K562 (cell line): Measurements from ENCODE around the gene SHANK1. TPM values are rescaled to one million over a fixed set of nuclear protein-coding genes. Genes with fewer than 3 reads are reported as not detected.
A peak's percentile ranks its signal among the peaks of the same experiment; 100 is the strongest.

ENCODE experiments used
- CBX1 ChIP-seq: sonication (generic); IDR thresholded peaks from 2 replicates; pipeline ENCODE4 v1.6.1; 2016; ENCODE audit warnings: antibody characterized with exemption, low read depth, mild to moderate bottlenecking
- DPF2 ChIP-seq: fragments of 450-650 bp; IDR thresholded peaks from 2 replicates; pipeline ENCODE4 v1.6.1; 2016
- ETS2 ChIP-seq: IDR thresholded peaks from 2 replicates; pipeline ENCODE4 v1.6.1; 2016; ENCODE audit warnings: borderline replicate concordance, missing genetic modification characterization, mild to moderate bottlenecking, moderate library complexity, missing compliant biosample characterization; ENCODE audit not compliant: poor library complexity, severe bottlenecking
- GABPA ChIP-seq: fragments of 200-800 bp; sonication (Bioruptor generic); conservative IDR thresholded peaks from 2 replicates; pipeline ENCODE4 v1.6.1; 2016; ENCODE audit warnings: low read depth, missing genetic modification characterization, missing compliant biosample characterization
- IRF9 ChIP-seq: fragments of 450-650 bp; IDR thresholded peaks from 2 replicates; pipeline ENCODE4 v1.6.1; 2016; ENCODE audit warnings: missing biosample characterization, missing genetic modification characterization
- JUND ChIP-seq, 2 experiments: IDR thresholded peaks; 2 replicates in 1 of 2; 3 replicates in 1 of 2; pipeline ENCODE4 v1.6.1; 2011; ENCODE audit warnings: borderline replicate concordance in 2 of 2, low read depth in 2 of 2, low read length in 2 of 2, improper control_type of control experiment in 1 of 2, missing biosample characterization in 1 of 2, missing genetic modification characterization in 1 of 2, missing genetic modification reagents in 1 of 2
- MEIS2 ChIP-seq: fragments of 450-650 bp; IDR thresholded peaks from 2 replicates; pipeline ENCODE4 v1.6.1; 2014; ENCODE audit warnings: mild to moderate bottlenecking; ENCODE audit not compliant: partially characterized antibody
- NCOR1 ChIP-seq: fragments of 450-650 bp; IDR thresholded peaks from 2 replicates; pipeline ENCODE4 v1.6.1; 2016; ENCODE audit warnings: mild to moderate bottlenecking, moderate library complexity
- PHB ChIP-seq: fragments of 250-450 bp; sonication (Bioruptor Pico); IDR thresholded peaks from 2 replicates; pipeline ENCODE4 v1.5.0; 2021
- STAT5A ChIP-seq: IDR thresholded peaks from 2 replicates; pipeline ENCODE4 v1.6.1; 2012; ENCODE audit warnings: low read length, inconsistent platforms, borderline replicate concordance
- SUPT5H ChIP-seq: fragments of 450-650 bp; IDR thresholded peaks from 2 replicates; pipeline ENCODE4 v1.6.1; 2016
- polyA plus RNA-seq, 8 experiments: library from polyadenylated mRNA; depleted of rRNA in 4 of 8; stranded (reverse) in 5 of 8; unstranded in 3 of 8; fragments of >200 nt; fragmentation: Nextera tagmentation in 2 of 8; fragmentation: Illumina TruSeq in 1 of 8; extraction: Ambion mirVana in 2 of 8; extraction: Trizol in 1 of 8; gene quantifications; 2 replicates each; pipeline versions ENCODE4 v1.2.1 to v1.2.3, GENCODE V29; 2011 to 2014; ENCODE audit warnings: inconsistent platforms in 1 of 8, missing spikeins in 1 of 8
- total RNA-seq, 7 experiments: library from RNA; depleted of rRNA in 6 of 7; stranded (reverse); fragments of >200 nt in 6 of 7; fragmentation: Illumina TruSeq in 2 of 7; extraction: Trizol in 2 of 7; gene quantifications; 2 replicates each; pipeline versions ENCODE4 v1.2.1 to v1.2.3, GENCODE V29; 2011 to 2021; ENCODE audit warnings: low replicate concordance in 1 of 7
- TF ChIP-seq, protein P1 (sequence below), 2 experiments: fragments of 450-650 bp in 1 of 2; sonication (generic) in 1 of 2; formaldehyde crosslinking in 1 of 2; IDR thresholded peaks; 2 replicates each; pipeline versions ENCODE4 v1.7.1 to v1.9.0; 2016 to 2022; ENCODE audit warnings: inconsistent platforms in 1 of 2, mild to moderate bottlenecking in 1 of 2, missing genetic modification reagents in 1 of 2
- TF ChIP-seq, protein P2 (sequence below), 2 experiments: IDR thresholded peaks in 1 of 2; conservative IDR thresholded peaks in 1 of 2; 2 replicates each; pipeline ENCODE4 v1.6.1; 2016; ENCODE audit warnings: low read depth in 2 of 2, mild to moderate bottlenecking in 1 of 2, missing compliant biosample characterization in 1 of 2, missing genetic modification characterization in 1 of 2, moderate library complexity in 1 of 2

SHANK1 gene
- total and polyA plus RNA-seq, 9 of the 15 experiments (the other 6 are each of a cell fraction or from before 2014, with no cell fraction given), result 0.33 to 1.3 (median 0.55) TPM; not detected in 2

- TF ChIP-seq, protein P1, sequence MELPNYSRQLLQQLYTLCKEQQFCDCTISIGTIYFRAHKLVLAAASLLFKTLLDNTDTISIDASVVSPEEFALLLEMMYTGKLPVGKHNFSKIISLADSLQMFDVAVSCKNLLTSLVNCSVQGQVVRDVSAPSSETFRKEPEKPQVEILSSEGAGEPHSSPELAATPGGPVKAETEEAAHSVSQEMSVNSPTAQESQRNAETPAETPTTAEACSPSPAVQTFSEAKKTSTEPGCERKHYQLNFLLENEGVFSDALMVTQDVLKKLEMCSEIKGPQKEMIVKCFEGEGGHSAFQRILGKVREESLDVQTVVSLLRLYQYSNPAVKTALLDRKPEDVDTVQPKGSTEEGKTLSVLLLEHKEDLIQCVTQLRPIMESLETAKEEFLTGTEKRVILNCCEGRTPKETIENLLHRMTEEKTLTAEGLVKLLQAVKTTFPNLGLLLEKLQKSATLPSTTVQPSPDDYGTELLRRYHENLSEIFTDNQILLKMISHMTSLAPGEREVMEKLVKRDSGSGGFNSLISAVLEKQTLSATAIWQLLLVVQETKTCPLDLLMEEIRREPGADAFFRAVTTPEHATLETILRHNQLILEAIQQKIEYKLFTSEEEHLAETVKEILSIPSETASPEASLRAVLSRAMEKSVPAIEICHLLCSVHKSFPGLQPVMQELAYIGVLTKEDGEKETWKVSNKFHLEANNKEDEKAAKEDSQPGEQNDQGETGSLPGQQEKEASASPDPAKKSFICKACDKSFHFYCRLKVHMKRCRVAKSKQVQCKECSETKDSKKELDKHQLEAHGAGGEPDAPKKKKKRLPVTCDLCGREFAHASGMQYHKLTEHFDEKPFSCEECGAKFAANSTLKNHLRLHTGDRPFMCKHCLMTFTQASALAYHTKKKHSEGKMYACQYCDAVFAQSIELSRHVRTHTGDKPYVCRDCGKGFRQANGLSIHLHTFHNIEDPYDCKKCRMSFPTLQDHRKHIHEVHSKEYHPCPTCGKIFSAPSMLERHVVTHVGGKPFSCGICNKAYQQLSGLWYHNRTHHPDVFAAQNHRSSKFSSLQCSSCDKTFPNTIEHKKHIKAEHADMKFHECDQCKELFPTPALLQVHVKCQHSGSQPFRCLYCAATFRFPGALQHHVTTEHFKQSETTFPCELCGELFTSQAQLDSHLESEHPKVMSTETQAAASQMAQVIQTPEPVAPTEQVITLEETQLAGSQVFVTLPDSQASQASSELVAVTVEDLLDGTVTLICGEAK (IDR thresholded peaks at IDR 0.05), result peak; percentile 20; the same call in 1 of the 2 replicates
- TF ChIP-seq, protein P1 (CRISPR knock-in tag; IDR thresholded peaks at IDR 0.05), result no peak
- peak; percentile 32; the same call in 1 of the 2 replicates for TF ChIP-seq DPF2
- no peak for TF ChIP-seq NCOR1
- peak; percentile 60; the same call in 1 of the 2 replicates for TF ChIP-seq CBX1
- no peak for TF ChIP-seq STAT5A
- peak; percentile 88; the same call in 1 of the 2 replicates for TF ChIP-seq PHB (CRISPR knock-in tag)
- no peak for TF ChIP-seq ETS2
- no peak for TF ChIP-seq IRF9
- TF ChIP-seq SUPT5H, result no peak; the same call in none of the 2 replicates
- TF ChIP-seq GABPA (tag), result peak; percentile 87
- peak; percentile 65; the same call in 1 of the 2 replicates for TF ChIP-seq JUND (IDR thresholded peaks at IDR 0.05; ENCODE audit: borderline replicate concordance, low read depth, low read length)
- TF ChIP-seq JUND (tag; IDR thresholded peaks at IDR 0.05; ENCODE audit: borderline replicate concordance, low read depth, low read length), result no peak; the same call in 2 of the 3 replicates
- TF ChIP-seq, protein P2, sequence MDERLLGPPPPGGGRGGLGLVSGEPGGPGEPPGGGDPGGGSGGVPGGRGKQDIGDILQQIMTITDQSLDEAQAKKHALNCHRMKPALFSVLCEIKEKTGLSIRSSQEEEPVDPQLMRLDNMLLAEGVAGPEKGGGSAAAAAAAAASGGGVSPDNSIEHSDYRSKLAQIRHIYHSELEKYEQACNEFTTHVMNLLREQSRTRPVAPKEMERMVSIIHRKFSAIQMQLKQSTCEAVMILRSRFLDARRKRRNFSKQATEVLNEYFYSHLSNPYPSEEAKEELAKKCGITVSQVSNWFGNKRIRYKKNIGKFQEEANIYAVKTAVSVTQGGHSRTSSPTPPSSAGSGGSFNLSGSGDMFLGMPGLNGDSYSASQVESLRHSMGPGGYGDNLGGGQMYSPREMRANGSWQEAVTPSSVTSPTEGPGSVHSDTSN (CRISPR knock-in tag; IDR thresholded peaks at IDR 0.05; ENCODE audit: low read depth), result peak; percentile 89
- TF ChIP-seq, protein P2 (tag; conservative IDR thresholded peaks at IDR 0.05; ENCODE audit: low read depth), result peak; percentile 99
- TF ChIP-seq MEIS2, result peak; percentile 69
Measured at GRCh38 chr19:50657712-50658440, 61.7 kb downstream of the SHANK1 start (continued).
